CD4-positive, alpha-beta T cell treated with Interleukin-21 for 1 hour (primary cell): ENCODE results near the gene POU3F4.

Source experiments
- DNase-seq: peaks from one replicate; pipeline ENCODE4 v3.0.0-alpha.2; 2020

POU3F4 gene

GRCh38 chrX:83508006-83508405 lies at the start of gene POU3F4:
Gene POU3F4 (plus strand): TSS chrX:83508290. CDS start chrX:83508325, 35 bp downstream.
- DNase-seq = no peak

- peak; percentile 0 for DNase-seq
Observed at GRCh38 chrX:83469551-83469950, 38.5 kb upstream of the POU3F4 start.

GRCh38 chrX:83495898-83496297 lies 12.2 kb upstream of the POU3F4 start:
- DNase-seq = no peak

GRCh38 chrX:83501003-83501402 lies 7.1 kb upstream of the POU3F4 start:
- no peak for DNase-seq

GRCh38 chrX:83501530-83501929 lies 6.6 kb upstream of the POU3F4 start:
- DNase-seq = no peak

- DNase-seq = no peak
Observed at GRCh38 chrX:83504721-83505479, 3.2 kb upstream of the POU3F4 start.

- no peak for DNase-seq
Observed at GRCh38 chrX:83508526-83509253, 600 bp downstream of the POU3F4 start.

- DNase-seq = no peak
Observed at GRCh38 chrX:83509254-83509801, 1.2 kb downstream of the POU3F4 start.

GRCh38 chrX:83510510-83511062 lies 2.5 kb downstream of the POU3F4 start:
- no peak for DNase-seq

- no peak for DNase-seq
Observed at GRCh38 chrX:83511208-83511607, 3.1 kb downstream of the POU3F4 start.

GRCh38 chrX:83512111-83512510 lies 4.0 kb downstream of the POU3F4 start:
- DNase-seq = no peak

- no peak for DNase-seq
Observed at GRCh38 chrX:83516597-83516996, 8.5 kb downstream of the POU3F4 start.

- DNase-seq = no peak
Observed at GRCh38 chrX:83521905-83522304, 13.8 kb downstream of the POU3F4 start.

- no peak for DNase-seq
Observed at GRCh38 chrX:83529950-83530349, 21.9 kb downstream of the POU3F4 start.

- peak; percentile 1 for DNase-seq
Observed at GRCh38 chrX:83535417-83536196, 27.5 kb downstream of the POU3F4 start.
